Fibroblast of upper back skin (primary cell): ENCODE measurements around the gene GNGT1.
A peak's percentile ranks its signal among the peaks of the same experiment; 100 is the strongest.
"Not testable (repeated sequence)": the region's sequence is repeated elsewhere in the genome, so short reads cannot be mapped to it uniquely, and the experiment has no call there.

Source experiments
- DNase-seq: peaks from one replicate; pipeline ENCODE4 v3.0.0-alpha.2; 2013

The GNGT1 gene

GRCh38 chr7:93910076-93910994 is 4.0 kb downstream of the GNGT1 start:
- DNase-seq = peak; percentile 86

- DNase-seq = not testable (repeated sequence)
Observed at GRCh38 chr7:93911242-93911641, 4.9 kb downstream of the GNGT1 start.

GRCh38 chr7:93911661-93912060 is 5.3 kb downstream of the GNGT1 start:
- DNase-seq = not testable (repeated sequence)

- no peak for DNase-seq
Observed at GRCh38 chr7:93913197-93913596, 6.8 kb downstream of the GNGT1 start.

GRCh38 chr7:93914581-93915066 is 8.3 kb downstream of the GNGT1 start:
- peak; percentile 85 for DNase-seq

- DNase-seq = not testable (repeated sequence)
Observed at GRCh38 chr7:93915206-93915842, 9.0 kb downstream of the GNGT1 start.

- DNase-seq = not testable (repeated sequence)
Observed at GRCh38 chr7:93915888-93916287, 9.5 kb downstream of the GNGT1 start.

GRCh38 chr7:93916315-93916714 is 9.9 kb downstream of the GNGT1 start:
- DNase-seq = not testable (repeated sequence)

GRCh38 chr7:93920496-93921182 is 14.3 kb downstream of the GNGT1 start:
- DNase-seq = no peak

- no peak for DNase-seq
Observed at GRCh38 chr7:93921186-93921585, 14.8 kb downstream of the GNGT1 start.

- DNase-seq = peak; percentile 65
Observed at GRCh38 chr7:93921607-93922566, 15.5 kb downstream of the GNGT1 start, which contains the start of gene GNG11. TSS of gene GNG11 (plus strand) at chr7:93921735. CDS start at chr7:93922138, 403 bp downstream.

- DNase-seq = no peak
Observed at GRCh38 chr7:93923296-93923695, 16.9 kb downstream of the GNGT1 start.

- DNase-seq = peak; percentile 61
Observed at GRCh38 chr7:93923942-93924341, 17.6 kb downstream of the GNGT1 start.

- no peak for DNase-seq
Observed at GRCh38 chr7:93926800-93927199, 20.4 kb downstream of the GNGT1 start.

- DNase-seq = no peak
Observed at GRCh38 chr7:93927585-93927984, 21.2 kb downstream of the GNGT1 start.

GRCh38 chr7:93931655-93932054 is 25.3 kb downstream of the GNGT1 start:
- DNase-seq = no peak

- no peak for DNase-seq
Observed at GRCh38 chr7:93933156-93933555, 26.8 kb downstream of the GNGT1 start.

- no peak for DNase-seq
Observed at GRCh38 chr7:93935102-93935501, 28.7 kb downstream of the GNGT1 start.

GRCh38 chr7:93937818-93938217 is 31.5 kb downstream of the GNGT1 start:
- no peak for DNase-seq

GRCh38 chr7:93938293-93938692 is 31.9 kb downstream of the GNGT1 start:
- DNase-seq = no peak

GRCh38 chr7:93941945-93942344 is 35.6 kb downstream of the GNGT1 start:
- DNase-seq = peak; percentile 71
